ENCODE measurements around the gene ALDH16A1. TPM values are rescaled to one million over a fixed set of nuclear protein-coding genes. Genes with fewer than 3 reads are reported as not detected.
"Not testable (repeated sequence)": the region's sequence is repeated elsewhere in the genome, so short reads cannot be mapped to it uniquely, and the experiment has no call there.

ALDH16A1 gene
- polyA plus RNA-seq, 1 donor (not counting 4 experiments of a cell fraction or from before 2014, with no cell fraction given): 7.1 TPM

GRCh38 chr19:49442771-49443365 is 10.2 kb upstream of the ALDH16A1 start:
- no peak for FAIRE-seq
- Histone ChIP-seq H3K9ac (ENCODE audit: control insufficient read depth, extremely low read depth, insufficient read depth, low read length) (peak overlapping the region; percentile 79), H3K9me1 (ENCODE audit: control insufficient read depth, extremely low read depth, insufficient read depth, low read length) (no peaks in the 10 kb centered on the region), H3K27ac (ENCODE audit: control insufficient read depth, insufficient read depth, low read length) (peak overlapping the region; percentile 13), H4K20me1 (ENCODE audit: control insufficient read depth, extremely low read depth, insufficient read depth, low read length) (no peaks in the 10 kb centered on the region), H3K4me2 (ENCODE audit: control insufficient read depth, extremely low read depth, insufficient read depth, low read depth, low read length) (peak overlapping the region; percentile 82), H3K79me2 (ENCODE audit: control insufficient read depth, insufficient read depth, low read length) (no peaks in the 10 kb centered on the region), H3K36me3 (ENCODE audit: control insufficient read depth in 2 of 2, extremely low read depth in 1 of 2, insufficient read depth in 2 of 2, low read length in 2 of 2) (peaks cover 0 to 5% of the 10 kb centered on the region in 2 experiments), H2AFZ (ENCODE audit: control insufficient read depth, low read length) (peak overlapping the region; percentile 95), H3K4me3 (ENCODE audit: control insufficient read depth in 2 of 3, extremely low read depth in 1 of 3, insufficient read depth in 2 of 3, low read depth in 1 of 3, low read length in 3 of 3) (peak overlapping the region; percentile 53 to 79 (median 65)), H3K4me1 (ENCODE audit: control insufficient read depth, extremely low read depth, insufficient read depth, low read length) (peaks cover 7% of the 10 kb centered on the region), H3K27me3 (ENCODE audit: control insufficient read depth, extremely low read depth, insufficient read depth, low read length) (peaks cover 46% of the 10 kb centered on the region), H3K9me3 (ENCODE audit: control insufficient read depth, low read depth, low read length) (no peaks in the 10 kb centered on the region)
- dilution Hi-C loops (cut with MboI; ENCODE audit: extremely low pct_ligation_motif_present, low sequenced_read_pairs): no loop called here
- TF ChIP-seq EZH2 (IDR thresholded peaks at IDR 0.05; ENCODE audit: low read length): no peak
- TF ChIP-seq CTCF (optimal IDR thresholded peaks at IDR 0.05 in 1 of 3, IDR thresholded peaks at IDR 0.05 in 1 of 3, conservative IDR thresholded peaks at IDR 0.05 in 1 of 3; ENCODE audit: extremely low read depth in 1 of 3, insufficient read depth in 2 of 3, low read length in 3 of 3): no peak
- peak; percentile 69 for DNase-seq (ENCODE audit: low read depth, low spot score)

GRCh38 chr19:49443366-49444099 is 9.5 kb upstream of the ALDH16A1 start:
- Histone ChIP-seq H3K27ac (ENCODE audit: control insufficient read depth, insufficient read depth, low read length) (peak overlapping the region; percentile 13), H3K4me2 (ENCODE audit: control insufficient read depth, extremely low read depth, insufficient read depth, low read depth, low read length) (peak overlapping the region; percentile 82), H4K20me1 (ENCODE audit: control insufficient read depth, extremely low read depth, insufficient read depth, low read length) (no peaks in the 10 kb centered on the region), H3K9ac (ENCODE audit: control insufficient read depth, extremely low read depth, insufficient read depth, low read length) (peak overlapping the region; percentile 79), H3K79me2 (ENCODE audit: control insufficient read depth, insufficient read depth, low read length) (no peaks in the 10 kb centered on the region), H3K4me1 (ENCODE audit: control insufficient read depth, extremely low read depth, insufficient read depth, low read length) (peaks cover 7% of the 10 kb centered on the region), H2AFZ (ENCODE audit: control insufficient read depth, low read length) (peak overlapping the region; percentile 95), H3K36me3 (ENCODE audit: control insufficient read depth in 2 of 2, extremely low read depth in 1 of 2, insufficient read depth in 2 of 2, low read length in 2 of 2) (peaks cover 0 to 9% of the 10 kb centered on the region in 2 experiments), H3K4me3 (ENCODE audit: control insufficient read depth in 2 of 3, extremely low read depth in 1 of 3, insufficient read depth in 2 of 3, low read depth in 1 of 3, low read length in 3 of 3) (peak overlapping the region; percentile 53 to 79 (median 65)), H3K27me3 (ENCODE audit: control insufficient read depth, extremely low read depth, insufficient read depth, low read length) (peaks cover 39% of the 10 kb centered on the region), H3K9me3 (ENCODE audit: control insufficient read depth, low read depth, low read length) (no peaks in the 10 kb centered on the region), H3K9me1 (ENCODE audit: control insufficient read depth, extremely low read depth, insufficient read depth, low read length) (no peaks in the 10 kb centered on the region)
- no peak for TF ChIP-seq EZH2 (IDR thresholded peaks at IDR 0.05; ENCODE audit: low read length)
- peak; percentile 54 to 98 (median 83) for TF ChIP-seq CTCF (optimal IDR thresholded peaks at IDR 0.05 in 1 of 3, IDR thresholded peaks at IDR 0.05 in 1 of 3, conservative IDR thresholded peaks at IDR 0.05 in 1 of 3; ENCODE audit: extremely low read depth in 1 of 3, insufficient read depth in 2 of 3, low read length in 3 of 3)
- peak; percentile 49 for FAIRE-seq
- dilution Hi-C loops (cut with MboI; ENCODE audit: extremely low pct_ligation_motif_present, low sequenced_read_pairs): no loop called here
- DNase-seq (ENCODE audit: low read depth, low spot score): peak; percentile 73

GRCh38 chr19:49444100-49444700 is 8.8 kb upstream of the ALDH16A1 start:
- DNase-seq (ENCODE audit: low read depth, low spot score); H3K9ac ChIP-seq (ENCODE audit: control insufficient read depth, extremely low read depth, insufficient read depth, low read length); FAIRE-seq; dilution Hi-C loops (cut with MboI; ENCODE audit: extremely low pct_ligation_motif_present, low sequenced_read_pairs); H3K27ac ChIP-seq (ENCODE audit: control insufficient read depth, insufficient read depth, low read length); H3K4me1 ChIP-seq (ENCODE audit: control insufficient read depth, extremely low read depth, insufficient read depth, low read length); H3K79me2 ChIP-seq (ENCODE audit: control insufficient read depth, insufficient read depth, low read length); H3K9me3 ChIP-seq (ENCODE audit: control insufficient read depth, low read depth, low read length); H4K20me1 ChIP-seq (ENCODE audit: control insufficient read depth, extremely low read depth, insufficient read depth, low read length); H3K9me1 ChIP-seq (ENCODE audit: control insufficient read depth, extremely low read depth, insufficient read depth, low read length): not testable (repeated sequence)
- peaks cover 3 to 11% of the 10 kb centered on the region in 2 experiments for H3K36me3 ChIP-seq (ENCODE audit: control insufficient read depth in 2 of 2, extremely low read depth in 1 of 2, insufficient read depth in 2 of 2, low read length in 2 of 2)
- H3K27me3 ChIP-seq (ENCODE audit: control insufficient read depth, extremely low read depth, insufficient read depth, low read length): peaks cover 33% of the 10 kb centered on the region
- peak overlapping the region; percentile 80 for H2AFZ ChIP-seq (ENCODE audit: control insufficient read depth, low read length)
- H3K4me3 ChIP-seq (ENCODE audit: control insufficient read depth in 2 of 3, extremely low read depth in 1 of 3, insufficient read depth in 2 of 3, low read depth in 1 of 3, low read length in 3 of 3): peak overlapping the region in 2 of 3 experiments; percentile 65 to 79
- H3K4me2 ChIP-seq (ENCODE audit: control insufficient read depth, extremely low read depth, insufficient read depth, low read depth, low read length): peak overlapping the region; percentile 82
